B cell (primary cell): ENCODE measurements around the gene NUP85.

Experiments used
- CTCF ChIP-seq: fragments of 200-600 bp; IDR thresholded peaks from one replicate; pipeline ENCODE4 v1.8.0; 2022; ENCODE audit warnings: antibody characterized with exemption, mild to moderate bottlenecking
- EZH2 ChIP-seq: IDR thresholded peaks from 2 replicates; pipeline ENCODE4 v1.6.1; 2012; ENCODE audit warnings: borderline replicate concordance, low read depth, mild to moderate bottlenecking, moderate library complexity, low read length; ENCODE audit not compliant: insufficient read depth, poor library complexity, severe bottlenecking

- TF ChIP-seq CTCF (no peak), EZH2 (no peak)
These were observed 37.1 kb downstream of the NUP85 start for GRCh38 chr17:75242461-75243042.
